Measurements from ENCODE around the gene KCNN1.
A peak's percentile ranks its signal among the peaks of the same experiment; 100 is the strongest.
"Not testable (repeated sequence)": the region's sequence is repeated elsewhere in the genome, so short reads cannot be mapped to it uniquely, and the experiment has no call there.

Gene KCNN1

DNA sequence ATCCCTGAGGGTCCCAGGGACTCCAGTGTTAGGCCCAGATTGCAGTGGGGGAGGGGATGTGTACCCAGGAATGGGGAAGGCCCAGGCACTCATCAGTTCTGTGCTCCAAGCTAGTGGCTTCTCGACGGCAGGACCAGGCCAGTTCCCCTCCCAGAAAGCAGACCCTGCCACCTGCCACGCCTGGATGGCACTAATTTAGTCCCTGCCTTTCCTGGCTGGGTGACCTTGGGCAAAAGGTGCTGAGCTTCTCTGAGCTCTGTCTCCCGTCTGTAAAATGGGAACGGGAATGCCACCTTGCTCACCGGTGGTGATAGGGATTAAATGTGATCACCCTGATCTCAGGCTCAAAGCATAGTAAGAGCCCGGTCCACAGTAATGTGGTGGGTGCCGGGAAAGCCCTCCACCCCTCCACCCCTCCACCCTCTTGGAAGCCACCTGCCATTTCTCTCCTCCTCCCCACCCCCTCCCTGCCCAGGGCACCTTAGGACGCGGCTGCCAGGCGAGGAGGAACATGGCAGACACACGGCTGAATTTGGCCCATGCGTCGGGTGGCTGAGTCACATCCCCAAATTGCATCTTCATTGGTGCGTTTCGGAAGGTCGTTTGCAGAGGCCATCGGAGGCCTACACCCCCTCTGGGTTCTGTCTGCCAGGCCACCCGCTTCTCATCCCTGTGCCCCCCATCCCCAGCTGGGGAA is 2.3 kb downstream of the KCNN1 start:
- DNase-seq, result no peak

DNA sequence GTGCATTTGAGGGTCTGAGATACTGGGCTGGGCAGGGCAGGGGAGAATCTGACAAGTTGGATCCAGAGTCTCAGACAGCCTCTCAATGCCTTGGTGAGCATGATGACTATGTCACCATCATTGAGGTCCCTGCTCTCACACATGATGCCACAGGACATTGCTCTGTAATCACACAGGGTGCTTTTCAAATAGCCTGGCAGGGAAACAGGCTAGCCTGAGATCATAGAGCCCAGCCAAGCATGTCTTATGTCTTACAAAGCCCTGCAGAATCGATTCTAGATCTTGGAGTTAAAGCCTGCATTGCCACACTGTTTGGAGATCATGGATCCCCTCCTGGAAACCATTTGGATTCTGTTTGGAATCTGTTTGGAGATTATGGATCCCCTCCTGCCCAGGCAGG is 5.3 kb downstream of the KCNN1 start:
- DNase-seq, result no peak

DNA sequence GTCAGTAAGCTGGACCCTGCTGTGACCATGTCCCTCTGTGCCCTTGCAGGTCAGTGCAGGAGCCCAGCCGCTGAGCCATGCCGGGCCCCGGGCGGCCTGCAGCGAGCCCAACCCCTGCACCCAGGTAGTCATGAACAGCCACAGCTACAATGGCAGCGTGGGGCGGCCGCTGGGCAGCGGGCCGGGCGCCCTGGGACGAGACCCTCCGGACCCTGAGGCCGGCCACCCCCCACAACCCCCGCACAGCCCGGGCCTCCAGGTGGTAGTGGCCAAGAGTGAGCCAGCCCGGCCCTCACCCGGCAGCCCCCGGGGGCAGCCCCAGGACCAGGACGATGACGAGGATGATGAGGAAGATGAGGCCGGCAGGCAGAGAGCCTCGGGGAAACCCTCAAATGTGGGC is 6.9 kb downstream of the KCNN1 start:
- DNase-seq, result no peak

DNA sequence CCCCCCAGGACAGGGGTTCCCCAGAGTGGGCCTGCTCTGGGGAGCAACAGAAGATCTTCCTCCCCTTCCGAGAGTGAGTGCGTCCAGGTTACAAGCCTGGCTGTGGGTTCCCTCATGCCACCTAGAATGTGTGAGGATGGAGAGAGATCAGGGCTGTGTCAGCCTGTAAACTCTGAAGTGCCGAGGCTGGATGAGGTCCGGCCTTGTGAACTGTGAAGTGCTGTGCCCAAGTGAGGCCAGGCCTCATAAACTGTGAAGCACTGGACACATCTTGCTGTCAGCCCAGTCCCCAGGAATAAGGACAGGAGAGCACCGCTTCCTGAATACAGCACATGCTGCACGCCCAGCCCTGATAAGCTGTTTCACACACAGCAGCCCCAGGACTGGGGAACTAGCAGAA is 7.6 kb downstream of the KCNN1 start:
- no peak for DNase-seq

DNA sequence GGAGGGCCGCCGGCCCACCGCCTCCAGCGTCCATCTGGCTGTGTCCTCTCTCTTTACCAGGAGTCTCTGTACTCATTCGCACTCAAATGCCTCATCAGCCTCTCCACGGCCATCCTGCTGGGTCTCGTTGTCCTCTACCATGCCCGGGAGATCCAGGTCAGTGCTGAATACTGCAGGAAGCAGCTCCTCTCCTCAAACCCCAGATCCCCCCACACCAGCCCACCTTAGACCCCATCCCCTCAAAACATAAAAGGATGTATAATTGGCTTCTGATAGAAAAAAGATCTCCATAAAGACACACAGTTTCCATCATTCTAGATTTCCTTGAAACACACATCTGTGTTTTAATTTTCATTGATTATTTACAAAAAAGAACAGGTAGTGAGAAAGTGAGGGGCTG is 8.1 kb downstream of the KCNN1 start:
- DNase-seq, result no peak

DNA sequence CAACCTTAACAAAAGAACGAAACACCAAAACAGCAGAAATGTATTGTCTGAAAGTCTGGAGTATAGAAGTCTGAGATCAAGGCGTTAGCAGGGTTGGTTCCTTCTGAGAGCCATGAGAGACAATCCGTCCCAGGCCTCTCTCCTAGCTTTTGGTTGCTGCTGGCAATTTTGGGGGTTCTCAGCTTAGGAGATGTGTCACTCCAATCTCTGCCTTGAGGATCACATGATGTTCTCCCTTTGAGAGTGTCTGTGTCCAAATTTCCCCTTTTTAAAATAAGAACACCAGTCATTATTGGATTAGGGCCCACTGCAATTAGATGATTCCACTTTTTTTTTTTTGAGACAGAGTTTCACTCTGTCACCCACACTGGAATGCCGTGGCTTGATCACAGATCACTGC is 10.1 kb downstream of the KCNN1 start:
- DNase-seq, result no peak

DNA sequence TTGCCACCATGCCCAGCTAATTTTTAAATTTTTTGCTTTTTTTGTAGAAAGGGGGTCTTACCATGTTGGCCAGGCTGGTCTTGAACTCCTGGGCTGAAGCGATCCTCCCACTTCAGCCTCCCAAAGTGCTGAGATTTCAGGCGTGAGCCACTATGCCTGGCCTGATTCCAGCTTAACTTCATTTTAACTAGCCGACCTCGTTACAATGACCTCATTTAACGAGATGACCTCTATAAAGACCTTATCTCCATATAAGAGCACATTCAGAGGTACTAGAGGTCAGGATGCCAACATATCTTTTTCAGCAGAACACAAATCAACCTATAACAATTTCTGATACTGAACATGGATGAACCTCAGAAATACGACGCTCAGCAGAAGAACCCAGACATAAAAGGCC is 10.6 kb downstream of the KCNN1 start:
- no peak for DNase-seq

DNA sequence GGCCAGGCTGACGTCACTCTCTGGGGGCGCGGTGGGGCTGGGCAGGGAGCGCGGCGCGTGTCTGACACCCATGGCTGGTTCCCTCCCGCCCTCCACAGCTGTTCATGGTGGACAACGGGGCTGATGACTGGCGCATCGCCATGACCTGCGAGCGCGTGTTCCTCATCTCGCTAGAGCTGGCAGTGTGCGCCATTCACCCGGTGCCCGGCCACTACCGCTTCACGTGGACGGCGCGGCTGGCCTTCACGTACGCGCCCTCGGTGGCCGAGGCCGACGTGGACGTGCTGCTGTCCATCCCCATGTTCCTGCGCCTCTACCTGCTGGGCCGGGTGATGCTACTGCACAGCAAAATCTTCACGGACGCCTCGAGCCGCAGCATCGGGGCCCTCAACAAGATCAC is 14.7 kb downstream of the KCNN1 start:
- DNase-seq, result no peak

DNA sequence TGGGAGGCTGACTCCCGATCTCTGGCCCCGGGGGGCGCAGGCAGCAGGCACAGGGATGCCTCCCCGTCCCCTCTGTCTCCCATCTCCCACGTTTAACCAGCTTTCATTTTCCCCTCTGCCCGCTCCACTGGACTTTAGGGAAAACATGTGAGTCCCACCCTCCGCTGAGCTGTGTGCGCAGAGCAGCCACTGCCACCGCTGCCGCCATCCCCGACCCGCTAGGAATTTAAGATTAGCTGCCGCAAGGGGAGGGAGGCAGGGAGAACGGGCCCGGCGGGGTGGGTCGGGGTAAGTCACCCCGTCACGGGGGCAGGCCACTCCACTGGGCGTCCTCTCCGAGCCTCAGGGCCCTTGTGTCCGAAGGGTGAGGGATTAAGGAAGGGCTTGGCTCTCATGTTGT is 15.5 kb downstream of the KCNN1 start:
- DNase-seq, result no peak

DNA sequence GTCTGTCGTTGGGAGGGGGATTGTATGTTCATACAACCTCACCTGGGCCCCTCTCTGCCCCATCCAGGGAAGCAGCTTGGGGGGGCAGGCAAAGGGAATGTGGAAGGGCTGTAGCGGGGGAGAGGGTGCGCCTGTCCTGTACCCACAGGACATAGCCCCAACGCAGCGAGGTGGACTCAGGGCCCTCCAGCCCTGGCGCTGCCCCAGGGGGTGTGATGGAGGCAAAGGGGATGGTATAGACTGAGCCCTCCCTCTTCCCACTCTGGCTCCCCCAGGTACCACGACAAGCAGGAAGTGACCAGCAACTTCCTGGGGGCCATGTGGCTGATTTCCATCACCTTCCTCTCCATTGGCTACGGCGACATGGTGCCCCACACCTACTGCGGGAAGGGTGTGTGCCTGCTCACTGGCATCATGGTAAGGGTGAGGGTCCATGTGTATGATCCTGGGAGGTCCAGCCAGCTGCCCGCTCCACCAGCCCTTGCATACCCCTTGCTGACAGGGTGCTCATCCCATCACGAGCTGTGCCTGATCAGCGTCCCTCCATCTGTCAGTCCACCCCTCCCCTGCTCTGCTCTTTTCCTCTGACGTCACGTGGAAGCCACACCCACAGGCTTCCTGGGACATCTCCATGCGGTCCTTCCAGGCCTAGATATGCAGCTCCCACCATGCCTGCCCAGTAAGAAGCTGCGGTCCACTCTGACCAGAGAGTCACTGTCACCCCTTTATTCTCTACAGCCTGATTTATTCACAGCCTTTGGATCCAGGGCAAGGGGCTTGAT is 18.3 kb downstream of the KCNN1 start:
- no peak for DNase-seq

DNA sequence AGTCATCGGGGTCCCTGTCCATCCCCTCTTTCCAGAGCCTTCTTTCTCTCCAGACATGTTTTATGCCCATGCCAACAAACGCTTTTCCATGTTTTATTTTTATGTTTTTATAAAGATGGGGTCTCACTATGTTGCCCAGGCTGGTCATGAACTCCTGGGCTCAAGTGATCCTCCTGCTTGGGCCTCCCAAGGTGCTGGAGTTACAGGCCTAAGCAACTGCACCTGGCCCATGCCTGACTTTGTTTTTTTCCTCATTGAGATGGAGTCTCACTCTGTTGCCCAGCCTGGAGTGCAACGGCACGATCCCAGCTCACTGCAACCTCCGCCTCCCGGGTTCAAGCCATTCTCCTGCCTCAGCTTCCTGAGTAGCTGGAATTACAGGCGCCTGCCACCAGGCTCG is 19.7 kb downstream of the KCNN1 start:
- not testable (repeated sequence) for DNase-seq

DNA sequence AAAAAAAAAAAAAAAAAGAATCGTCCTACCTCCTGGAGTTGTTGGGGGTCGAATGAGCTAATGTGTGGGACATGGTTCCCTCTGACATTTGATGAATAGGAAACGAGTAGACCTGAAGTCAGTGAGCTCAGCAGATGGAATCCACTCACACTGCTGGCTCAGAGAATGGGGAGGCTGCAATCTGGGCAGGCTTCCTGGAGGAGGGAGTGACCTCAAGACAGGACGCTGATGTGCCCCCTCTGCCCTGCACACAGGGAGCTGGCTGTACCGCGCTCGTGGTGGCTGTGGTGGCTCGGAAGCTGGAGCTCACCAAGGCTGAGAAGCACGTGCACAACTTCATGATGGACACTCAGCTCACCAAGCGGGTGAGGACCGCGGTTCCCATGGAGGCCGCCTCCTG is 21.3 kb downstream of the KCNN1 start:
- no peak for DNase-seq

DNA sequence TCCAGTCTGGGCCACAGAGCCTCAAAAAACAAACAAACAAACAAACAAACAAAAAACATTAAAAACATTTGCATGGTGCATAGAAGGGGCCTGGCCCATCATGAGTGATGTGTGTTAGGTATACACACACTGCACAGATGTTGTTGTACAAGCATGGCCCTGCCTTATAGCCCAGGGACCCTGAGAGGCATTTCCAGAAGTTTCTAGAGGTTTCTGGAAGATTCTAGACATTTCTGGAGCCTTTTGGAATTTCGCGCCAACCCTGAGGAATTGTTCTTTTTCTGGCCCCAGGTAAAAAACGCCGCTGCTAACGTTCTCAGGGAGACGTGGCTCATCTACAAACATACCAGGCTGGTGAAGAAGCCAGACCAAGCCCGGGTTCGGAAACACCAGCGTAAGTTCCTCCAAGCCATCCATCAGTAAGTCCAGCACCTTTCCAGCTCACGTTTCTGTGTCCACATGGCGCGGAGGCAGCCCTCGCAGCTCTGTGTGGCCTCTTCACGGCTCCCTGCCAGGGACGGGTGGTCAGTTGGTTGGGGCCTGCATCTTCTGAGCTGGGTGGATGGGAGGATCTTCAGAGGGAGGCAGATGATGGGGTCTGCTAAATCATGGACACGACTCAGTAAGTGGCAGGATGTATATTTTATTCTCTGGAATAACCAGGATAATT is 22.7 kb downstream of the KCNN1 start:
- DNase-seq, result no peak

DNA sequence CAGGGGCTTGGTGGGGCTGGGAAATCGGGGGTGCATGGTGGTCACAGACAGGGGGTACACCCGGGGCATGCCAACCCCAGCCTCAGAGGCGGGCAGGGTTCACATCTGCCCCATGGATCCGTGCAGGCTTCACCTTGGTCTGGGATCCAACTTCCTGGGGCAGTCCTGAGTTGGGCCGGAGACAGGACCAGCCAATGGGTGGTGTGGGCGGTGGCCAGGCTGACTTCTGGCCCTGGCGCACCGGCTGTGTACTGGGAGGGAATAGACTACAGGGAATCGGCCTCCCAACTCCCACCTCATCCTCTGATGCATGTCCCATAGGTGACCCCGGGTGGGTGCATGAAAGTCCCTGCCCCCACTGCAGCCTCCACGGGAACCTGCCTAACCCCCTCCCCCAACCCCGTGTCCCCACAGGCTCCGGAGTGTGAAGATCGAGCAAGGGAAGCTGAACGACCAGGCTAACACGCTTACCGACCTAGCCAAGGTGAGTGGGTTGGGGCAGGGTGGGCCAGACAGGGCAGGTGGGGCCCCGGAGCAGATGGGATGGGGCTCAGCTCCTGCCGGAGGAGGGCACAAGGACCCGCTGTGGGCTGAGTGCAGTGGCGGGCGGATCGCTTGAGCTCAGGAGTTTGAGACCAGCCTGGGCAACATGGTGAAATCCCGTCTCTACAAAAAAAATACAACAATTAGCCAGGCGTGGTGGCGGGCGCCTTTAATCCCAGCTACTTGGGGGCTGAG is 26.3 kb downstream of the KCNN1 start:
- no peak for DNase-seq

DNA sequence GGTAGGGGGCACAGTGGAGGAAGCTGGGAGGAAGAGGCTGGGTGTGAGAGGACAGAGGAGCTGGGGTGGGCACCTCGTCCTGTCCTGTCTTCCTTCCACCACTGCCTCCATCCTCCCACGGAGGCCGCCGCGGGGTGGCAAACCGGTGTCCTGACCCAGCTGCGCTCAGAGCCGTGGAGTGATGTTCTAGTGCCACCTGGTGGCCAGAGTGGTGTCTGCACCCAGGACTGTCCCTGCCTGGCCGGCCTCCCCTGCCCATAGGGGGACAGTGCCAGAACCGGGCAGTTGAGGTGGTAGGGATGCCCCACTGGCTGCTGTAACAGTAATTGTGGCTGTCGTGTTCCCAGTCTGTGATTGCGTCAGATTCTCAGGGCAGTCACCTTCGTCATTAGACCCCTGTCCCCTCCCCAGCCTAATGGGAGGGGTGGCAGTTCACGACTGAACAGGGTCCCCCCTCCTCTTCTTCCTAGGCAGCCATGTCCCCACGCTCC is 30.0 kb downstream of the KCNN1 start:
- DNase-seq, result peak; percentile 67

DNA sequence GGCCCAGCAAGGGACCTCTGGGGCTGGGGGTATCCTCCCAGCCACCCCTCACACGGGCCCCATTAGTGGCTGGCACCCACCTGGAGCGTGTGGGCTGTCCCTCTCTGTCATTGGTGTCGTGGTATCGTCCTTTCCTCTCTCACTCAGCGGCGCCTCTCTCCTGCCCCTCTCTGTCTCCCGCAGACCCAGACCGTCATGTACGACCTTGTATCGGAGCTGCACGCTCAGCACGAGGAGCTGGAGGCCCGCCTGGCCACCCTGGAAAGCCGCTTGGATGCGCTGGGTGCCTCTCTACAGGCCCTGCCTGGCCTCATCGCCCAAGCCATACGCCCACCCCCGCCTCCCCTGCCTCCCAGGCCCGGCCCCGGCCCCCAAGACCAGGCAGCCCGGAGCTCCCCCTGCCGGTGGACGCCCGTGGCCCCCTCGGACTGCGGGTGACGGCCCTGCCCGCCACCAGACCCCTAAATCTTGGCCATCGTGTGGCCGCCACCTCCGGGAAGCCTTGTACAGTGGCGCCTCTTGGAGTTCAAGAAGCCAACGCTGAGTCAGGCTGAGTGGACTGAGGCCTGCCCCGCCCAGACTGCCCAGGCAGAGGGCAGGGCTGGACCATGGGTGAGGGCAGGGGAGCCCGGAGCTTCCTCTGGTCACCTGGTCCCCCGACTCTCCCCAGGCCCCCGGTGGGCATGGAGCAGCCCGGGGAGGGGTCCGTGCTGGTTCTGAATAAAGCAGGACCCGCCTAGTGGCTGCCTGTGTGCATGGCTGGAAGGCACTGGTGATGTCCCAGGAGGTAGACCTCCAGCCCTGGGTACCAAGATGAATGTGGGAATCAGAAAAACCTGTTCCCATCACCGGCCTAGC is 31.3 kb downstream of the KCNN1 start:
- peak; percentile 28 for DNase-seq

DNA sequence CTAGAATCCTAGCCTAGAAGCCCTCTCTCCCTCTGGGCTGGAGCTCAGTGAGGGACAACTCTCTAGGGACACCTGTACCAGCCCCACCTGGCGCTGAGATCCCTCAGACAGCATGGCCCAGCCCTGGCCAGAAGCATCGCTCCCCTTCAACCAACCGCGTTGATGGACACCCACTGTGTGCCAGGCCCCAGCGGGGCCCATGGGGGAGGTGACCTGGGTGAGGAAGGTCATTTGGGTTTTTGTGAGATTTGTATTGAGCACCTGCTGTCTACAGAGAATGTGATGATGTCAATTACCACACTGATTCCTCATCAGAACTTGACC is 31.9 kb downstream of the KCNN1 start:
- DNase-seq, result no peak

DNA sequence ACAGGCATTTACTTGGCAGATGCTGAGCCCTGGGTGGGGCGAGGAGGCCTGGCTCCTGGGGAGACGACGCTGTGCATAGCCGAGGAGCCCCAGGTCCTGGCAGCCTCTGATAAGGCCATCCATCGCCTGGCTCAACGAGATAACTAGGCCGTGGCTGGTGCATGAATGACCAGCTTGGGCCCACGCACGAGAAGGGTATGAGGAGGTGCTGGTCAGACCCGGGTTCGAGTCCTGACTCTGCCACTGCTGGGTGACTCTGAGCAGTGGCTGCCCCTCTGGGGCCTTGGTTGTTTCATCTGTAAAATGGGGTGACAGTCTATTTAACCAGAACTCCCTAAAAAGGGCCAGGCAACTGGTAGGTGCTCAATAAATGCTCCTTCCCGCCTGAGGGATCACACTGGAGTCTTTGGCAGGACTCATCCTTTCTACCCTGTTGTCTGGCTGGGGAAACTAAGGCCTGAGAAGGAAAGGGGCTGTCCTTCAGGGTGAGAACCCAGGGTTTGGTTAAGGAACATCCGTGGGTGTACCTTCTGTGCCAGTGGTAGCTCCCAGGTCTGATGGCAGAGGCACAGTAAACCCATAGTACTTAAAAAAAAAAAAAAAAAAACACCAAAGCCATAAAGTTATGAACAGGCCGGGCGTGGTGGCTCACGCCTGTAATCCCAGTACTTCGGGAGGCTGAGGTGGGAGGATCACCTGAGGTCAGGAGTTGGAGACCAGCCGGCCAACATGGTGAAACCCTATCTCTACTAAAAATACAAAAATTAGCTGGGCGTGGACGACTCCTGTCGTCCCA is 33.0 kb downstream of the KCNN1 start:
- no peak for DNase-seq

DNA sequence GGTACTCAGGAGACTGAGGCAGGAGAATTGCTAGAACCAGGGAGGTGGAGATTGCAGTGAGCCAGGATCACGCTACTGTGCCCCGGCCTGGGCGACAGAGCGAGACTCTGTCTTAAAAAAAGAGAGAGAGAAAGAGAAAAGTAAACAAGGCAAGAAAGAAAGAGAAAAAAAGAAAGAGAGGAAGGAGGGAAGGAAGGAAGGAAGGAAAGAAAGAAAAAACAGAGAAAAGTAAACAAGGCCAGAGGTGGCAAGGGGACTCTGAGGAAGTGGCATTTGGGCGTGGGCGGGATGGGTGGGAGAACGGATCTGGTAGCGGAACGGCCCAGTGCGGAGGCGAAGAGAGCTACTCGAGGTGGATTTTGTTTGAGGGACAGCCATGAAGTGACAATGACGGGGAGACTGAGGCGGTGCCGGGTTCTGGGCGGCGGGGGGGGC is 33.6 kb downstream of the KCNN1 start:
- no peak for DNase-seq

DNA sequence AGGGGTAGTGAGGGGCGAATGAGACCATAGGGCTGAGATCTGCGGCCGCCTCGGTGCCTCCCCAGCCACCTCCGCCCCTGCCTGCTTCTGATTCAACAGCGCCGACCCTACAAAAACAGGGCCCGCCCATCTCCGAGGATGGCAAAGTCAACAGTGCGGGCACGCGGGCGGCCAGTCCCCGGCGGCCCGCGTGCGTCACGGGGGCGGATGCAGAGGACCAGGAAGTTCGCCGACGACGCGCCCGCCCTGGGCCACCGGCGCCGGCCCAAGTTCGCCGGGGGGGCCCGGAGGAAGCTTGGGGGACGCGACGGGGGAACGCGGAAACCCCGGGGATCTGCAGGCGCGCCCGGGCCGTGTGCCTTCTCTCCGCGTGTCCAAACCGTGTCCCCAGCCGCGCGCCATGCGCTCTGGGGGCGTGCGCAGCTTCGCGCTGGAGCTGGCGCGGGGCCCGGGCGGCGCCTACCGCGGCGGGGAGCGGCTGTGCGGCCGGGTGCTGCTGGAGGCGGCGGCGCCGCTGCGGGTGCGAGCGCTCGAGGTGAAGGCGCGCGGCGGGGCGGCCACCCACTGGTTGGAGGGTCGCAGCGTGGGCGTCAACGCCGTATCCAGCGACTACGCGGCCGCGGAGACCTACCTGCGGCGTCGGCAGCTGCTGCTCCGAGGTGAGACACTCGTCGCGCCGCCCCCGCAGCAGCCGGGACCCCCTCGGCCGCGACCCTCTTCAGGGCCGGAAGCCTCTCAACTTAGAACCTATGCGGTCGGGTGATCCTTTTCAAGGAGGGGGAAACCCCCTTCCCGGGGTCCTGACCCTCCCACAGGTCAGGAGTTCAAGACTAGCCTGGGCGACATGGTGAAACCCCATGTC is 34.2 kb downstream of the KCNN1 start:
- DNase-seq, result peak; percentile 54

Data from GOT3 (cell line).